Fibroblast of peridontal ligament (primary cell): ENCODE data around the gene CPNE8.

ENCODE experiments used
- DNase-seq: peaks from one replicate; pipeline ENCODE4 v3.0.0-alpha.2; 2010; ENCODE audit errors: extremely low read depth

Gene CPNE8

GRCh38 chr12:38633511-38633910 lies 271.9 kb downstream of the CPNE8 start:
- DNase-seq = no peak

GRCh38 chr12:38629064-38629463 lies 276.3 kb downstream of the CPNE8 start:
- no peak for DNase-seq

GRCh38 chr12:38628288-38628687 lies 277.1 kb downstream of the CPNE8 start:
- no peak for DNase-seq

- DNase-seq = no peak
Measured at GRCh38 chr12:38625306-38625705, 280.1 kb downstream of the CPNE8 start.

- DNase-seq = no peak
Measured at GRCh38 chr12:38614171-38614570, 291.2 kb downstream of the CPNE8 start.

GRCh38 chr12:38610808-38611350 lies 294.5 kb downstream of the CPNE8 start:
- DNase-seq = no peak

GRCh38 chr12:38607295-38607694 lies 298.1 kb downstream of the CPNE8 start:
- no peak for DNase-seq
